Measurements from ENCODE around the gene ARNT2.

- TF ChIP-seq, protein P1, sequence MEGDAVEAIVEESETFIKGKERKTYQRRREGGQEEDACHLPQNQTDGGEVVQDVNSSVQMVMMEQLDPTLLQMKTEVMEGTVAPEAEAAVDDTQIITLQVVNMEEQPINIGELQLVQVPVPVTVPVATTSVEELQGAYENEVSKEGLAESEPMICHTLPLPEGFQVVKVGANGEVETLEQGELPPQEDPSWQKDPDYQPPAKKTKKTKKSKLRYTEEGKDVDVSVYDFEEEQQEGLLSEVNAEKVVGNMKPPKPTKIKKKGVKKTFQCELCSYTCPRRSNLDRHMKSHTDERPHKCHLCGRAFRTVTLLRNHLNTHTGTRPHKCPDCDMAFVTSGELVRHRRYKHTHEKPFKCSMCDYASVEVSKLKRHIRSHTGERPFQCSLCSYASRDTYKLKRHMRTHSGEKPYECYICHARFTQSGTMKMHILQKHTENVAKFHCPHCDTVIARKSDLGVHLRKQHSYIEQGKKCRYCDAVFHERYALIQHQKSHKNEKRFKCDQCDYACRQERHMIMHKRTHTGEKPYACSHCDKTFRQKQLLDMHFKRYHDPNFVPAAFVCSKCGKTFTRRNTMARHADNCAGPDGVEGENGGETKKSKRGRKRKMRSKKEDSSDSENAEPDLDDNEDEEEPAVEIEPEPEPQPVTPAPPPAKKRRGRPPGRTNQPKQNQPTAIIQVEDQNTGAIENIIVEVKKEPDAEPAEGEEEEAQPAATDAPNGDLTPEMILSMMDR (IDR thresholded peaks at IDR 0.05; ENCODE audit: poor library complexity): no peak
- TF ChIP-seq EZH2 (IDR thresholded peaks at IDR 0.05; ENCODE audit: borderline replicate concordance): no peak
Observed at GRCh38 chr15:80594091-80594889, 190.1 kb downstream of the ARNT2 start.

All from hepatocyte (in vitro differentiated cells).